ENCODE results near the gene FGFR1OP2. TPM values are rescaled to one million over a fixed set of nuclear protein-coding genes. Genes with fewer than 3 reads are reported as not detected.
A peak's percentile ranks its signal among the peaks of the same experiment; 100 is the strongest.

The FGFR1OP2 gene
- polyA plus RNA-seq, 5 donors, result 58.8 to 105 (median 87.2) TPM

- no peak for DNase-seq
Observed at GRCh38 chr12:26997003-26997402, 58.7 kb downstream of the FGFR1OP2 start.

GRCh38 chr12:27000961-27001360 lies 62.7 kb downstream of the FGFR1OP2 start:
- DNase-seq, result no peak

GRCh38 chr12:27001663-27002062 lies 63.4 kb downstream of the FGFR1OP2 start:
- DNase-seq, result no peak

GRCh38 chr12:27002141-27002540 lies 63.9 kb downstream of the FGFR1OP2 start:
- DNase-seq, result no peak

GRCh38 chr12:27003421-27004381 lies 65.4 kb downstream of the FGFR1OP2 start:
- DNase-seq, result no peak

- no peak for DNase-seq
Observed at GRCh38 chr12:27005495-27005894, 67.2 kb downstream of the FGFR1OP2 start.

GRCh38 chr12:27006797-27007467 lies 68.7 kb downstream of the FGFR1OP2 start:
- no peak for DNase-seq

- no peak for DNase-seq
Observed at GRCh38 chr12:27008081-27008480, 69.8 kb downstream of the FGFR1OP2 start.

GRCh38 chr12:27009881-27010301 lies 71.6 kb downstream of the FGFR1OP2 start:
- DNase-seq, result no peak

GRCh38 chr12:27012239-27012981 lies 74.1 kb downstream of the FGFR1OP2 start:
- DNase-seq, result no peak

- DNase-seq, result no peak
Observed at GRCh38 chr12:27012982-27013255, 74.6 kb downstream of the FGFR1OP2 start.

GRCh38 chr12:27013611-27014084 lies 75.4 kb downstream of the FGFR1OP2 start:
- DNase-seq, result no peak

- peak; percentile 93 to 95 for DNase-seq
Observed at GRCh38 chr12:27014085-27014858, 76.0 kb downstream of the FGFR1OP2 start, which contains the start of gene TM7SF3. Gene TM7SF3, minus strand, starts transcription at chr12:27014384. Its CDS starts 216 bp downstream, at chr12:27014168.

- no peak for DNase-seq
Observed at GRCh38 chr12:27014859-27015729, 76.8 kb downstream of the FGFR1OP2 start.

GRCh38 chr12:27015730-27016076 lies 77.4 kb downstream of the FGFR1OP2 start:
- DNase-seq, result no peak

Other genes starting within 250 kb of the FGFR1OP2 start
- 1 to 10 TPM; 4.0 to 7.2 (median 6.9) TPM for gene ITPR2, start 105.3 kb upstream of the FGFR1OP2 start, polyA plus RNA-seq (ENCODE audit: insufficient read depth in 1 of 5, insufficient read length in 5 of 5, low replicate concordance in 1 of 5)
- gene INTS13, start 489 bp upstream of the FGFR1OP2 start, polyA plus RNA-seq (ENCODE audit: insufficient read depth in 1 of 5, insufficient read length in 5 of 5, low replicate concordance in 1 of 5), result 10 to 100 TPM; 30.1 to 38.7 (median 36.0) TPM
- 10 to 100 TPM; 44.3 to 77.9 (median 61.3) TPM for gene TM7SF3, start 75.9 kb downstream of the FGFR1OP2 start, polyA plus RNA-seq (ENCODE audit: insufficient read depth in 1 of 5, insufficient read length in 5 of 5, low replicate concordance in 1 of 5)
- gene MED21, start 84.1 kb downstream of the FGFR1OP2 start, polyA plus RNA-seq (ENCODE audit: insufficient read depth in 1 of 5, insufficient read length in 5 of 5, low replicate concordance in 1 of 5), result 10 to 100 TPM; 46.6 to 72.8 (median 61.2) TPM
- under 1 TPM in 4 of 5 donors, not detected in 1; 0.28 to 0.49 (median 0.39) TPM for gene C12orf71, start 144.1 kb downstream of the FGFR1OP2 start, polyA plus RNA-seq (ENCODE audit: insufficient read depth in 1 of 5, insufficient read length in 5 of 5, low replicate concordance in 1 of 5)